HG03354 (cell line): Measurements from ENCODE around the gene ADAMTS12.

Experiments used
- ATAC-seq: cut with Tn5 transposase; IDR thresholded peaks from one replicate; pipeline ENCODE4 v1.9.1; 2021; ENCODE audit warnings: mild to moderate bottlenecking; ENCODE audit not compliant: unreplicated experiment, poor library complexity, severe bottlenecking

Gene ADAMTS12

DNA sequence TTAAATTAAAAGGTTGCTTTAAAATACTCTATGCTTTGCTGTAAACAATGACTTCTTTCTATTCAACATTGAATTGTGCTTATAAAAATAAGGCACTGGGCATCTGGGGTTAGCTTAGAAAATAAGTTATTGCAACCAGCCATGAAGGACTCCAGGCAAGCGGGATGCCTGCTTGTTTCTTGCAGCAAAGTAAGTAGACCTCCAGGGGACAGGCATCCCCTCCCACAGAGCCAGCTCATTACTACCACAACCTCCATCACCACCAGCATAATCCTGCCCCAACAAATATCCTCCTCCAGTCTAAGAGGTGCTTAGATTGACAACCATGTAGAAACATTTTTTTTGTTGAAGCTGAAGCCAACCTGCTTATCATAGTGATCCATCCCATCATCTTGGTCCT is 260.7 kb downstream of the ADAMTS12 start:
- ATAC-seq, result no peak

DNA sequence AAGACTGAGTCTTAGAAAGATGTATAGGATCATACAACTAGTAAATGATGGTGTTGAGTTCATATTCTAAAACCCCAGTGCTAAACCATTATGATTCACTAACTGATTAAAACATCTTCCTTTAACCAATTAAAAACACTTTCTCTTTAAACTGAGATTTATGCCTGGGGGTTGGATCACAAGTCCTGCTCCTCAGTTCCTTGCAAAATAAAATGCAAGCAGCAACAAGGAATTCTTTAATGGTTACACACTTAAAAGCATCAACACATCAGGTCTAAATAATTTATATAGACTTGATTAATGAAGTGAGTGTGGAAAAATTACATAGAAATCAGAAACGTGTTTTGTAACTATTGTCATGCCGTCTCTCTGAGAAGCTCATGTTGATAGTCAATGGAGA is 261.8 kb downstream of the ADAMTS12 start:
- no peak for ATAC-seq

DNA sequence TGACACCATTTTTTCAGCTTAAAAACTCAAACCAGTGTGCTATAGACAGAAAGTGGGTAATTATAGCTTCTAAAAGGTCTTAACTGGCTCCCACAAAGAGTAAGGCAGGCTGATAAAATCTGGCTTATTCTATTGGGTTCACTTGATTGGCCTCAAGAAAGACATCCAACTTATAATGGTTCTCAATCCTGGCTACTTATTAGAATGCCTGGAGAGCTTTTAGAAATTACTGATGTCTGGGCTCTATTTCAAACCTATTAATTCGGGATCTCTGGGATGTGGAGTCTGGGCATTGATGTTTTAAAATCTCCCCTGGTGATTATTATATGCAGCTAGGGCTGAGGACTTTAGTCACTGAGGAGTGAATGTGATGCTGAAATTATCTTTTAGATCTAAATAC is 263.0 kb downstream of the ADAMTS12 start:
- ATAC-seq, result no peak

DNA sequence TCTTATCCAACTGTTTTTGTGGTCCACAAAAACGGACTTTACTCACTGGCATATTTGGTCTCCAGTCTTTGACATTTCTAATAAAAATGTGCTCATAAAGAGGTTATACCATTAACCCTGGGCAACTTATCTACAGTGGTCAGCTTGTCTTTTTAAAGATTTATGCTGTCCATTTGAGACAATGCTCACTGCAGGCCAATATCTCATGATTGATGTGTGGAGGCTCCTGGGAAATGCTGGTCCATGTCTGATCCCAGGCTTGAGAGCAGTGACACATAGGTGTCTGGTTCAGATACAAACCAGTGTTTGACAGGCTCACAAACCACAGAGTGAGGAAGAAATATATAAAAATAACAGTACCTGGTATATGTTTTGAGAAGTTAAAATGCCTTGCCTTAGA is 270.3 kb downstream of the ADAMTS12 start:
- no peak for ATAC-seq

- no peak for ATAC-seq
Observed at GRCh38 chr5:33614039-33614438, 277.8 kb downstream of the ADAMTS12 start.

GRCh38 chr5:33612386-33612785 is 279.4 kb downstream of the ADAMTS12 start:
- no peak for ATAC-seq

- ATAC-seq, result no peak
Observed at GRCh38 chr5:33611877-33612276, 279.9 kb downstream of the ADAMTS12 start.

DNA sequence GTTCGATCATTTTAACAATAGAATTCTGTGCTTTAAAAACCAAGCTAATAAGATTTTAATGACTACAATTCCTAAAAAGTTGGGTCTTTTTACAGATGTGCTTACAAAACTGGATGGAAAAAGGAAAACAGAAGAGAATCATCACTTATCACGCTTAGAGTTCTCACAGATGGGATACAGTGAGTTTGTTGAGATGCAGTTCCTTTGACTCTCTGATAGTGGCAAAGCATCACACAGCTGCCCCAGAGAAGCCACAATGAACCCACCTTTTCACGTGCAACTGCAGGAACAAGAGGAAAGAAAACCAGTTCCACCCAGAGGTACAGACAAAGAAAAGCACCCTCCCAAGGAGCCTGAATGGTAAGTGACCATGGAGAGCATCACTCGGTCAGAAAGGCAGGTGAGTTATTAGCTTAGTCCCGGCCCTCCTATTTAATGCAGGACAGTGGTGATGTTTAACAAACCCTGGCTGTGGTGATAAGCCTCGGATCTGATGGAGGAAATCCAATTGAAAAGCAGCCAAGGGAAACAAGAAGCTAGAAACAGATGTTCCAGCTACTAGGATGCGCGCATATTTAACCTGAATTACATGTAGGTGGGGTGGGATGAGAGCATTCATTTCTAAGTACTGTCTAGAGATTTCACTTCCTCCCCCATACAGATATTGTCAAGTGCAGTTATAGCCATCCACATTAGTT is 283.3 kb downstream of the ADAMTS12 start:
- no peak for ATAC-seq

GRCh38 chr5:33604503-33604902 is 287.3 kb downstream of the ADAMTS12 start:
- no peak for ATAC-seq

DNA sequence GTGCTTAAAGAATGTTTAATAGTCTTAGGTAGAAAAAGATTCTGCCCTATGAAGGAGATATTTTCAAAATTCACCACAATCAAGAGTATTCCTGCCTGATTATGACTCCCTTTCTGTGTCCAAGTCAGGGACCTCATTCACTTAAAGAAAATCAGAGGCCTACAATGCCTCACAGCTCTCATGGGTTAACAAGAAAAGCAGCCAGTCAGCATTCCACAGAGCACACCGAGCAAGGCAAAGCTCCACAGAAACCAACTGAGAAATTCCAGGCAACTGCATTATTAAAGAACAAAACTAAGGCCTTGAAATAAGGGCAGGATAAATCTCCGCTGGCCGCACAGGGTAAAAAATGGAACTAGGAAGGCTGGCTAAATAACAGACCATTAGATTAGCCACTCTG is 289.9 kb downstream of the ADAMTS12 start:
- ATAC-seq, result no peak

- ATAC-seq, result no peak
Observed at GRCh38 chr5:33595303-33595702, 296.5 kb downstream of the ADAMTS12 start.

DNA sequence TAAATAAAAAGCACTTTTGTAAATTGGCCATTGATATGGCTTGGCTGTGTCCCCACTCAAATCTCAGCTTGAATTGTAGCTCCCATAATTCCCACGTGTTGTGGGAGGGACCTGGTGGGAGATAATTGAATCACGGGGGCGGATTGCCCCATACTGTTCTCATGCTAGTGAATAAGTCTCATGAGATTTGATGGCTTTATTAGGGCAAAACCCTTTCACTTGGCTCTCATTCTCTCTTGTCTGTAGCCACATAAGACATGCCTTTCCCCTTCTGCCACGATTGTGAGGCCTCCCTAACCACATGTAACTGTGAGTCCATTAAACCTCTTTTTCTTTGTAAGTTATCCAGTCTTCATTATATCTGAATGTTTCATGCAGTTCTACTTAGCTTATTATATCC is 297.8 kb downstream of the ADAMTS12 start:
- ATAC-seq, result no peak

- ATAC-seq, result no peak
Observed at GRCh38 chr5:33592245-33592644, 299.5 kb downstream of the ADAMTS12 start.

DNA sequence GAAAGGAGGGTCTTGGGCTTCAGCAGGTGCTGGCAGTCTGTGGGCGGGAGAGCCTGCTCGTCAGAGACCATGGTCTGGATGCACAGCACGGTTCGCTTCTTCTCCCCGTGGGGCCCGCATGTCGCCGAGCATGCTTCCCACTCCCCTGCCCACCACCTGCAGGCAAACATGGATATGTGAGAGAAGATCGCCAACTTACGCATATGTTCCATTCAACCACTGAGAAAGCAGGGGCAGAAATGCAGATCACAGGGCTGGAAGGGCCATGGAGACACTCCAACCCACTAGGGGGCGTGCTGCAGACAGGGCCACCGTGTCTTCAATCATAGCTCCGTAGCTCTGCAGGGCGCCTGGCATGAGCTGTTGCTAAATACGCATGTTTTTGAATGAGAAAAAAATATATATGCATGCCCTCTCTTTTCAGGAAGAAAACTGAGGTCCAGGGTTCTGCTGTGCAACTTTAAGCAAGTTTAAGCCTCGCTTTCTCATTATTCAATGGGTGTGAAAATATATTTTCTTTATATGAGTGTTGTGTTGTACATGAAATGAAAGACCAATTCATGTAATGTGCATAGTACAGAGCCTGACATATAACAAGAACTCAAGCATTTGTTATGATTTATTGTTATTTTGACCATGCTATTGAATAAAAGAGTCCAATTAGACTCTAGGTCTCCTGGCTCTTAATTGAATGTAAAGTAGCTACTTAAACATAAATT is 303.0 kb downstream of the ADAMTS12 start:
- ATAC-seq, result peak; percentile 73

- ATAC-seq, result no peak
Observed at GRCh38 chr5:33583332-33583731, 308.5 kb downstream of the ADAMTS12 start.

DNA sequence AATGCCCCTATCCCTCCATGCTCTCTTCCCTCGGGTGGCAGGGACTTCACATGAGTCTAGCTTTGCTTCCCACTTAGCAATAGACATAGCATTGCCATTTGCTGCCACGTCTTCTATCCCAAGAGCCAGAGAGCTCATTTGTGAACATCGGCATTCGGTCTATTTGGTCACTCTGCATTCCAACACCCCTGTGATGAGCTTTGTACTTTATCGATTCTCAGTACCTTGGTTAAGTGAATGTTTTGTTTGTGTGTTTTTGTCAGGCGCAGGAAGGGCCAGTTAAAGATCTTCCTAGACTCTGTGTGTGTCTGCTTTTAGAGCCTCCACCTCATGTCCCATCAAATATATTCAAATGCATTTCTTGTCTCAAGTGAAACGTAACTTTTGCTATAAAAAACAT is 309.4 kb downstream of the ADAMTS12 start:
- no peak for ATAC-seq

DNA sequence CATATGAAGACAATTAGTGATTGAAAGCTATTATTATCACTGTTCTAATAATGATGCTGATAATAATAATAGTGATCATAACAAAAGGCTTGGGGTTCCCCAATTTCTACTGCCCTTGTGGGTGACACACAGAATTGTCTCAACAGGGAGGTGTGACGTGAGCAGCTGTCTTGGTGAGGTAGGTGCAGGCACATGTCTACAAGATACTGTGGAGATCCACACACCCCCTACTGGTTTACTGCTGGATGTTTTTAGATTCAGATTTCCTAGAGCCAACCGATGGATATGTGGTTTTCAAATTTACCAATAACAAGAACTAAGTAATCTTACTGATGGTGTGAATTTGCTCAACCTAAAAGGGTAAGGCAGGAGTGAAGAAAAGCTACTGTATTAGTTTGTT is 312.0 kb downstream of the ADAMTS12 start:
- ATAC-seq, result no peak

DNA sequence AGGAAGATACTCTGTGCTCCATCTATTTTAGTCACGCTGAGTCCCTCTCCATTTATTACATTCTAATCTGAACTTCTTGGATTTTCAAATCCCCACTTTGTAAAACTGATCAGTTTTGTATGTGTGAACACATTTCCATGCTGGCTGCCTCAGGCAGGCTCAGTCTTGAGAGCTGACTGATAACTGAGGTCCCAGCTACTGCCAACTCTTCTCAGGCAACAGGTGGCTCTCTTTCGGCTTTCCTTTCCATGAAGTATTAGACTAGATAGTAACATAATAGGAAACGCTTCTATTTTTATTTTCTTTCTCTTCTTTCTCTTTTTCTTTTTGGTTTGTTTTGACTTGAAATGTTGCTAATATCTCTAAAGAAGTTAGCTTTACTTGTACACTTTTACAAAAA is 312.6 kb downstream of the ADAMTS12 start:
- ATAC-seq, result no peak

GRCh38 chr5:33576726-33577590 is 314.8 kb downstream of the ADAMTS12 start:
- ATAC-seq, result no peak

DNA sequence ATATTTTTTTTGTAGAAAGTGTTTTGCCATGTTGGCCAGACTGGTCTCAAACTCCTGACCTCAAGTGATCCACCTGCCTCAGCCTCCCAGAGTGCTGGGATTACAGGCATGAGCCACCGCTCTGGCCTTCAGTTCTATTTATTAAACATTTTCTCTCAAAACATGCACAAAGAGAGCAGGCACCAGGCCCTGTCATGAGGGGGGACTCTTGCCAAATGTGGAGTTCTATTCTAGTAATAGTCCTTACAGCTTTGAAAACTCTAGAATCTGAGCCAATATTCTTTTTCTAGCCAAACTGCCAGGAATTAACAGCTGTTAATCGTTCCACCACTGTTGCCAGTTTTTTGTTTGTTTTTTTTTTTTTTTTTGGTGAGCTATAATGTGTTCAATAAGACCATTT is 326.5 kb downstream of the ADAMTS12 start:
- ATAC-seq, result no peak
